NCI-H1436 treated with DMSO at 0.1 percent for 48 hours (cell line): ENCODE results near the gene SUFU.
"Not testable (repeated sequence)": the region's sequence is repeated elsewhere in the genome, so short reads cannot be mapped to it uniquely, and the experiment has no call there.

Experiments
- DNase-seq: peaks from one replicate; lab custom pipeline; 2025; lab: John Stamatoyannopoulos, UW

Gene SUFU

DNA sequence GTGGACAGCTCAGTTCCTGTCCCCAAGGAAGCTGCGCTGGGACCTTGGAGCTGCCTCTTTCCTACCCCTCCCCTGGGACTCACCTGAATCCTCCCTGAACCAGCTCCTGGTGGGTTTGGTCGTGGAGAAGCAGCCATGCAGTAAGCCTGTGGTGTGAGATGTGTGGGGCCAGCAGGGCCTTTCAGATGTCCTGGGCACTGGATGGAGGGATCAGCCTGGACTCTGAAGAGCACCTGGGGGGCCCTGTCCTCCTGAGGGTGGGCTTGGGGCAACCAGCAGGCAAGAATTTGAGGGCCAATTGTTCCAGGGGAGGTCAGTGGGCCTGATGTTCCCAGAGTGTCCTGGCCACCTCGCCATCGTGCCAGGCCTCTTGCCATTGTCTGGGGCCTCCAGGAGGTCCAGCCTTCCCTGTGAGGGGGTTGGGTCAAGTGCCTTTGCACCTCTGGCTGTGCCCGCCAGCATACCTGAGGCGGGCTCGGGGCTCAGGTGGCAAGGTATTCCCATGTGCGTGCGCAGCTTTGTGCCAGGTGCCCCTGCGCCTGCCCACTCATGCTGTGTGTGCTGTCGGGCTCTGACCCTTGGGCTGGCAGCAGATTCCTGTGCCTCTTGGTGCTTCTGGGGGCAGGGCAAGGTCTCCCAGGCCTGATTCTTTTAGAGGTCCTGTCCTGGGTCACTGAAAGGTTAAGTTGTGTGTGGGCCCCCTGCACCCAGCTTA is 147.8 kb downstream of the SUFU start:
- DNase-seq: no peak

GRCh38 chr10:102652170-102652916 is 148.6 kb downstream of the SUFU start:
- no peak for DNase-seq

GRCh38 chr10:102653060-102653459 is 149.3 kb downstream of the SUFU start:
- no peak for DNase-seq

- DNase-seq: no peak
These were observed 150.8 kb downstream of the SUFU start for GRCh38 chr10:102654566-102654965.

- DNase-seq: no peak
These were observed 151.2 kb downstream of the SUFU start for GRCh38 chr10:102654969-102655368.

DNA sequence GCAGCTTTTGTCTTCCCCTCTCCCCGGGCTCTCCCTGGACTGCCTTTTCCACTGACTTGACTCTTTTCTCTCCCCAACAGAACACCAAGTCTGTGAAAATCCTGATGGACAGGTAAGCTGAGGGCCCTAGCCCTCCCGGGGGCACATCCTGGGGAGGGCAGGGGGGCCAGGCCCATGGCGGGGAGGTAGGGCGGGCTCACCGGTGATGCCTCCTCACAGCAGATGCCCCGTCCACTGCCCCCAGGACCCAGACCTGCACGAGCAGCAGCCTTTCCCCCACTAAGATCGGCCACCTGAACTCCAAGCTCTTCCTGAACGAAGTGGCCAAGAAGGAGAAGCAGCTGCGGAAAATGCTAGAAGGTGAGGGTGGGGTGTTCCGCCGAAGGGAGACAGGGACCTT is 152.3 kb downstream of the SUFU start:
- DNase-seq: no peak

DNA sequence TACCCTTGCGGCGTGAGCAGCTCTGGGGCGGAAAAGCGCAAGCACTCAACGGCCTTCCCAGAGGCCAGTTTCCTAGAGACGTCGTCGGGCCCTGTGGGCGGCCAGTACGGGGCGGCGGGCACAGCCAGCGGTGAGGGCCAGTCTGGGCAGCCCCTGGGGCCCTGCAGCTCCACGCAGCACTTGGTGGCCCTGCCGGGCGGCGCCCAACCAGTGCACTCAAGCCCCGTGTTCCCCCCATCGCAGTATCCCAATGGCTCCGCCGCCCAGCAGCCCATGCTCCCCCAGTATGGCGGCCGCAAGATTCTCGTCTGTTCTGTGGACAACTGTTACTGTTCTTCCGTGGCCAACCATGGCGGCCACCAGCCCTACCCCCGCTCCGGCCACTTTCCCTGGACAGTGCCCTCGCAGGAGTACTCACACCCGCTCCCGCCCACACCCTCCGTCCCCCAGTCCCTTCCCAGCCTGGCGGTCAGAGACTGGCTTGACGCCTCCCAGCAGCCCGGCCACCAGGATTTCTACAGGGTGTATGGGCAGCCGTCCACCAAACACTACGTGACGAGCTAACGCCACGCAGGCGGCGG is 153.1 kb downstream of the SUFU start:
- no peak for DNase-seq

GRCh38 chr10:102657451-102657850 is 153.7 kb downstream of the SUFU start:
- DNase-seq: no peak

GRCh38 chr10:102657984-102658724 is 154.4 kb downstream of the SUFU start:
- DNase-seq: no peak

- no peak for DNase-seq
These were observed 155.0 kb downstream of the SUFU start for GRCh38 chr10:102658802-102659201.

GRCh38 chr10:102660888-102661657 is 157.3 kb downstream of the SUFU start:
- no peak for DNase-seq

- no peak for DNase-seq
These were observed 157.9 kb downstream of the SUFU start for GRCh38 chr10:102661658-102662028.

GRCh38 chr10:102665904-102666509 is 162.2 kb downstream of the SUFU start:
- no peak for DNase-seq

- DNase-seq: not testable (repeated sequence)
These were observed 163.6 kb downstream of the SUFU start for GRCh38 chr10:102667411-102667810.

DNA sequence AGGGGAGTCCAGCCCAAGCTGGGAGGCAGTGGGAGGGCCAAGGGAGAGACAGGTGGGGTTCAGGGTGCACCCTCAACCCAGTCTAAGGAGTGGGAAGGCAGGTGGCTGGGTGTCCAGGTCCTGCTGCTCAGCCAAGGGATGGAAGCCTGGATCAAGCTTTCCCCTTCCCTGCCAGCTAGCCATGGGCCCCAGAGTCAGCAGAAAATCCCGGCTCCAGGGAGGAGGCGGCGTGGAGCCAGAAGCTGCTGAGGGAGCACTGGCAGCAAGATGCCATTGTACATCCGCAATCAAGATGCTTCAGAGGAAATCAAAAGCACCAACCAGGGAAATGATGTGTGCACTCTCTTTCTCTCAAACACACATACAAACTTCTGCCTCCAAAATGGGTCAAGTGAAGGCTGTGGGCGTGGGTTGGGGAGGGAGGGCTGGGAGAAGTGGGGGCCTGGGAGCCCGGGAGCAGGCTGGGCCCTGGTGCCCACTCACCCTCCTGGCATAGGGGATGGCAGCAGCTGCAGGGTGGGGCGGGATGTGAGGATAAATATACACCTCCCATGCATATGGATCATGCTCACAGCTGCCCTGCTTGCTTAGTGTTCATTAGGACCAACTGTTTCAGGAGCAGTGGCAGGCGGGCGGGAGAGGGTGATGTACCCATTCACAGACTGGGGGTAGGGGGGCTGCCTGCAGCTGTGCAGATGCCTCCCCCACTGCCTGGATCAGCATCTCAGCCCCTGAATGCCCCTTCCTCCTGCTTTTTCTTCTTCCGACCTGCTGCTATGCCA is 164.7 kb downstream of the SUFU start:
- DNase-seq: no peak

GRCh38 chr10:102669206-102670064 is 165.7 kb downstream of the SUFU start:
- DNase-seq: no peak

DNA sequence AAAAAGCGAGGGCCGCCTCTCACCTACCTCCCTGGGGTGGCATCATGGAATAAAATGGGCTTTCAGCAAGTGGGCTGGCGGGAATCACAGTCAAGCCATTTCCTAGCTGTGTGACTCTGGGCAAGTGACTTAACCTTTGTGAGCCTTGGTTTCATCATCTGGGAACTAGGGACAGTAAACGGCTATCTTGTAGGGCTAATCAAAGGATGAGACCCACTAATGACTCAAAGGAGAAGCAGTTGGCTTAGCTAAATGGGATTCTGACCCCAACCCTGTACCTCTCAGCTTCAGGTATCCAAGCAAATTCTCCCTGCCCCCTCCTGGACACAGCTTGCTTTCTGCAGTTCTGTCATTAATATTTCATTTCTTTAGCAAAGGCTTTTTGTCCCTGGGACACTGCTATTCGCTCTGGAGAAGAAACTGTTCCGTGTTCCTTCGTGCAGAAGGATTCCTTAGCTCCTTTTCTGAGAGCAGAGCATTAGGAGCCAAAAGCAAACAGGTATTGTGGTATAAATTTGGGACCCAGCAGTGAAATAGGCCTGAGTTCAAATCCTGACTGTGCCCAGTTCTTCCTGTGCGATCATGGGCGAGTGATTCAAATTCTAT is 166.4 kb downstream of the SUFU start:
- DNase-seq: no peak

GRCh38 chr10:102670871-102671434 is 167.2 kb downstream of the SUFU start:
- DNase-seq: no peak
